Stimulated activated CD4-positive, alpha-beta T cell treated with anti-CD3 and anti-CD28 coated beads, Interleukin-12 subunit alpha, Interleukin-12 subunit beta, amount 100 ng/mL, for 48 hours (primary cell): ENCODE measurements around the gene TUBB.
A peak's percentile ranks its signal among the peaks of the same experiment; 100 is the strongest.

Experiments used
- DNase-seq, 3 donors: peaks; one replicate each; pipeline ENCODE4 v3.0.0-alpha.2; 2020; ENCODE audit warnings: low read depth in 2 of 3, low spot score in 1 of 3

The TUBB gene

GRCh38 chr6:30719791-30720737 lies at the start of gene TUBB:
TUBB (plus strand) TSS chr6:30720352; CDS start chr6:30720507, 155 bp downstream.
- peak; percentile 92 to 94 (median 93) for DNase-seq

DNA sequence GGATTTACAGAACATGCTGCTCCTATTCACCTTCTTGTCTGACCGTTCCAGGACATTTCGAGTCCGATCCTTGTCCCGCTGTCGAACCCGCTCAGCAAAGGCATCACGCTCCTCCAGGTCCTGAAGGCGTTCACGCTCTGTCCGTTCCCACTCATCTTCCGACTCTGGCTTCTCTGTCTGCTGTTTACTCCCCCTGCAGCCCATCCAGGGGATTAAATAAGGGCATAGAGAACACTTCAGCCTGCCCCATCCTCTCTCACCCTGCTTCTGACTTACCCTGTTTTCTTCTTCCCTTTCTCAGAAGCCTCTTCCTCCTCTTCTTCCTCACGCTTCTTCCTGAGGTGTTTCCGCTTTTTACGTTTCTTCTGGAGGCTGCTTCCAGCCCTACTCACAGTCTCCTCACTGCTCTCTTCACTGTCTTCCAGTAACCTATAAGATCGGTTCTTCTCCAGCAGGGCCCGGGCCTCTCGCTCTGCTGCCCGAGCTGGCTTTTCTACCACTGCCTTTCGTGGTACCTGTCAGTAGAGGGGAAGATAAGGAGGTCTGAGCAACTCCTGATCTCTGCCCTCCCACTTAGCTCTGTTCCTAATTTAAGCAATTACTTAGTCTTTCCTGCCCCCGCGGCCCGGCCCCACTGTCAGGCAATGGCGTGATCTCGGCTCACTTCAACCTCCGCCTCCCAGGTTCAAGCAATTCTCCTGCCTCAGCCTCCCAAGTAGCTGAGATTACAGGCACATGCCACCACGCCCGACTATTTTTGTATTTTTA lies 49.2 kb upstream of the TUBB start:
- no peak for DNase-seq

DNA sequence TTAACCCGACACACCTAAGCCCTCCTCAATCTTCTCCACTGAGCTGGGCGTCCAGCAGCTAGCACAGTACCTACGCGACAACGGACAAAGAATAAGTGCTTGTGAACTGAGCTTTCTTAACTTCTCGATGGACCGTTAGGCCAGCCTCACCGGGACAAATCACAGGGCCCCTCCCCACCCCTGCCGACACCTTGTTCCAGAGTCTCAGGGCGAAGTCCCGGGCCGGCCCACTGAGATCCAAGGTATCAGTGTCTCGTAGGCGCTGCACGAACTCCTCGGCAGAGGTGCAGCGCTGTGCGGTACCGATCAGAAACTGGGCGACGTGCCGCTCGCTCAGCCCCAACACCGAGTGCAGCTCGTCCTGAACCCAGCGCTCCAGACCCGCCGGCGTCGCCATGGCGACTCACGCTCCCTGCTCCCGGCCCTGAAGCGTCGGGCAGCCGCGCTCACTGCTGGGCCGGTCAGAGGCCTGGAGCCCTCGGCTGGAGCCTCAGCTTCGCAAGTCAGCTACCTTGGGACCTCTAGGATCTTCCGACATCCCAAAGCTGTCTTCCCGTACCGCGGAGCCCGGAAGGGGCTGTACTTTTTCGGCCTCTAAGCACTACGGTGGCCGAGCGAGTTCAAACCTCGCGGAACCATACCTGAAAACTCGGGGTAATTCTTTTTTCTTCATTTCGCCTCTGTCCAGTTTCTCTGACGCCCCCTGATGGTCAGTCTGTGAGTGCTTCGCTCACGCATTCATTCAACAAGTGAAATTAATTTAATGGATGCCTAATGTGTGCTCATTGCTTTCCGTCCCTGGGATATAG lies 47.5 kb upstream of the TUBB start, which contains the start of gene DHX16:
TSS of gene DHX16 (minus strand) at position 562 of the 809 bp plus-strand sequence. CDS start at position 397, 165 bp downstream.
- peak; percentile 82 to 93 (median 86) for DNase-seq

DNA sequence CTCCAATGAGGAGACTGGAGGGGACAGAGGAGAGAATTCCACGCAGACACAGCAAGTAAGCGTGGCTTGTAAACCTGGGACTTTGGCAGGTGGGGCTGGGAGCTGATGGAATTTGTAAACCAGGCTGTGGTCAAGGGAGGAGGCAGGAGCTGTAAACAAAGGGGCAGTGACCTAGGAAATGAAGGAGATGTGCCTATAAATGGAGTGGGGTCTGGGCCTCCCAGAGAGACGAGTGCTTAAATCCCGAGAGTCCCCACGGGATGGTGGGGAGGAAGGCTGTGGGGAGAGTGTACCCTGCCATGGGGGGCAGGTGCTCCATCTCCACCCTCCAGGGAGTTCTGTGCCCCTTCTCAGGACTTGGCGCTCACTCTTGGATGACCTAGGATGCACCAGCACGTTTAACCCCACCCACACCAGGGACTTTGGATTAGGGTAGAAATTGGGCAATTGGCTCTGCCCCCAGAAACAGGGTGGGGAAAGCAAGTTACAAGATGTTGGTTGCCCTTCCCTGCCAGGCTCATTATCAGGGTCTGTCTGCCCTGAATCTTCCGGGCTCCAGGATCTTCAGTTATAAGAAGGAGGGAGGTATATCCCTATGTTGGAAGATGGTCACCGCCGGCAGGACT lies 43.4 kb upstream of the TUBB start:
- no peak for DNase-seq

- DNase-seq, result peak; percentile 86 to 92 (median 87)
Measured at GRCh38 chr6:30678964-30679726, 41.0 kb upstream of the TUBB start.

- DNase-seq, result no peak
Measured at GRCh38 chr6:30679765-30680535, 40.2 kb upstream of the TUBB start.

DNA sequence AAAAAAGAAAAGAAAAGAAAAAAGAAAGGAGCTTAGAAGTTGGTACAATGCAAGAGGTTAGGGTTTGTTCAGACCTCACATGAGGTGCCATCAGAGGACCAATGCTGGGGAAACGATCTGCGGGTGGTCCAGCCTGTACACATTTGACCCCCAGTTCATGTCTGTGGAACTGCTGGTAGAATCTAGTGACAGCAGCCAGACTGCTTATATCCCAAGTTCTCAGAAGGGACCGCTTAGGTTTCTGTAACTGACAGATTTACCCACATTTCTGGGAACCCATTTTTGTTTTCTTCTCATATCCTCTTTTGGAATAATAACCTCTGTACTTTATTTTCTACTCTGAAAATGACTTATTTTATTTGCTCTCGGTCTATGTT lies 38.4 kb upstream of the TUBB start:
- DNase-seq, result no peak

- peak; percentile 75 to 81 (median 79) for DNase-seq
Measured at GRCh38 chr6:30682143-30683117, 37.7 kb upstream of the TUBB start.

DNA sequence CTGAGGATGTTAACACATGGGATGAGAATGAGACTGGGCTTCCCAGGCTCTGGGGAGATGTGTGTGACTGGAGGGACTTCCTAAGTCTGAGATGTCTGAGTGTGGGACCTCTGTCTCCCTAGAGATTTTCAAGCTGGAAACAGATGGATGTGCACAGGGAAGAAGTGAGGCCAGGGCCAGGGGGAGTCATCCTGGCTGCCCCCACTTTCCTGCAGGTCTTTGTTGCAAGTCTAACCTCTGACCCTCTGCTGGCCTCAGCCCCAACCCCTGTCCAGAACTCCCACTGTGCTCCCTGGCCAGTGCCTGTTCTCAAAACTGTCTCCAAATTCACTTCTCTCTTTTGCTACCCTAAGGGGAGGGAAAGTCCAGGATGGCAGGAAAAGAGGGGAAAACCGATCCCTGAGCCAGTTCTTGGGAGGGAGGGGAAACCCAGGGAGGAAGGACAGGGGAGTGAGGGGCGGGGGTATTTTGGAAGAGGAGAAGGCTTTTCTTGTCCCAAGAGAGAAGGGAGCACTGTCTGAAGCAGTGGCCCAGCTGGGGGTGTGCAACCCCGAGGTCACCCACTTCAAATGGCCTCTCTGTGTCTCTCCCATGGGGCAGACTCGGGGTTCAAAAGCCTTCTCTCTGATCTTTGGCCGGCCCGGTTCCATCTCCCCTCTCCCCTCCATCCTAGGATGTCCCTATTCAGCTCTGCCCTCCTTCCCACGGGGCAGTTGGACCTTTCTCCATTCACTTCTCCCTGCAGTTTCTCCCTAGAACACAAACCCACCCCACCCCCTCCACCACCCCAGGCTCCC lies 36.8 kb upstream of the TUBB start:
- no peak for DNase-seq

- DNase-seq, result no peak
Measured at GRCh38 chr6:30683980-30684338, 36.2 kb upstream of the TUBB start.

- DNase-seq, result peak in 1 of 3 donors; percentile 50
Measured at GRCh38 chr6:30684386-30685156, 35.6 kb upstream of the TUBB start.

GRCh38 chr6:30685157-30686008 lies 34.8 kb upstream of the TUBB start:
- DNase-seq, result no peak

DNA sequence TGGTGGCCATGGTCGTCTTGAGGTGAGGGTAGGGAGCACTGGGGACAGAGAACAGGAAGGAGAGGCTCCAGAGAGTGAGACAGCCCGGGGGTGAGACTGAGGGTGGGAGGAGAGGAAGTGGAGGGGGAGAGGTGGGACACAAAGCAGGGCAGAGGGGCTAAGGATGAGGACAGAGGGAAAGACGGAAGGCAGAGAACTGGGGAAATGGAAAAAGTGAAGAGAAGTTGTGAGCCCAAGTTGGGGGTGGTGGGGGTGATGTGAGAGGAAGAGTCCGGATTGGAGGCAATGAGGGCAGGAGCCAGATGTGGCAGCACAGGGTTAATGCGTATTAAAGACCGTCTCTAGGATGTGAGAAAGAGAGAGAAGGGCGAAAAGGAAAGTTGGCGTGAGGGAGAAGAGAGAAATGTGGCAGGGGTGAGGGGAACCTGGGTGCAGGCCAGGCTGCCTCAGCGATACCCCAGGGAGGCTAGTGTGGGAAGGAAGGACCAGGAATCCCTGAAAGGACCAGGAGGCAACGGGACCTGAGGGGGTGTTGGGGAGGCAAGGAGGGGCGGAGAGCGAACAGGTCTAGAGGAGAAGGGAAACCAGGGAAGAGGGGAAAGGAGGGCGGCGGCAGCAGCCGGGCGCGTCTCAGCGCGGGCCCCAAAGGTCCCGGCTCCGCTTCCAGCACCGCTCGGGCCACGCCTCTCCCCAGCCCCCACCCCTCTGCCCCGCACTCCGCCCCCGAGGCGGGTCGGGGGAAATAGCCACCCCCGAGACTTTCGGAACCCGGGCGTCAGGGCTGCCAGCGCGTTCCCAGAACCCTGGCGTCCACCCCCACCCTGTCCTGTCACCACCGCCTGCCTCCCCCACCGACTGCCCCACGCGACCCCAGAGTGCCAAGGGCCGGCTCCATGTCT lies 33.9 kb upstream of the TUBB start, which contains the start of gene PPP1R18:
TSS of gene PPP1R18 (minus strand) at position 637 of the 899 bp plus-strand sequence. CDS start at position 10, 627 bp downstream.
- peak; percentile 67 to 87 (median 73) for DNase-seq
